ENCODE data around the gene RPL12. TPM values are rescaled to one million over a fixed set of nuclear protein-coding genes. Genes with fewer than 3 reads are reported as not detected.

RPL12 gene
- total and polyA plus RNA-seq, 2 of the 13 experiments (the other 11 are each of a cell fraction or from before 2014, with no cell fraction given) = 1,551 to 2,590 TPM

GRCh38 chr9:127446713-127447415, 4.3 kb downstream of the RPL12 start:
- BruUV-seq (replicated peaks) = no TSS peak
- intact Hi-C loops (cut with micrococcal nuclease; ENCODE audit: unreplicated experiment) = no loop called here
- CTCF ChIA-PET (ENCODE audit: low intra/inter-chr PET ratio, low total read pairs) = no interaction called here

More at GRCh38 chr9:127446713-127447415, 4.3 kb downstream of the RPL12 start:
- 91% methylated on average over 6 of the region's 7 CpGs for WGBS (ENCODE audit: low lambda C conversion rate)
- Histone ChIP-seq H3K79me2 (ENCODE audit: insufficient read depth, low read length) (peaks cover 32% of the 10 kb centered on the region), H3K27me3 (ENCODE audit: control insufficient read depth in 1 of 2, insufficient read depth in 2 of 2, low read length in 2 of 2) (no peaks in the 10 kb centered on the region; a peak in 1 of 5 replicates), H3K36me3 (replicated peaks in 1 of 2; ENCODE audit: control insufficient read depth in 1 of 2, insufficient read depth in 2 of 2, low read length in 2 of 2) (peaks cover 12 to 71% of the 10 kb centered on the region in 2 experiments), H3K9me3 (ENCODE audit: low read length) (no peaks in the 10 kb centered on the region), H3K27ac (ENCODE audit: extremely low read length, insufficient read depth, low read length) (peak overlapping the region; percentile 26), H3K4me3 (replicated peaks in 1 of 3; ENCODE audit: insufficient read depth in 1 of 3, low read depth in 2 of 3, low read length in 3 of 3) (no peak overlapping the region), H4K20me1 (ENCODE audit: insufficient read depth, low read length) (peaks cover 45% of the 10 kb centered on the region), H3K9ac (ENCODE audit: insufficient read depth, low read depth, low read length) (no peak overlapping the region), H3K4me2 (ENCODE audit: low read depth, low read length) (no peak overlapping the region), H3K4me1 (ENCODE audit: insufficient read depth, low read length) (peaks cover 22% of the 10 kb centered on the region), H2AFZ (ENCODE audit: low read length) (no peak overlapping the region)
- FAIRE-seq (no peak), ATAC-seq (no peak), DNase-seq (ENCODE audit: low spot score) (no peak)
- TF ChIP-seq ZFP90 (CRISPR knock-in tag; IDR thresholded peaks at IDR 0.05; ENCODE audit: borderline replicate concordance) (no peak), TFDP2 (CRISPR knock-in tag; IDR thresholded peaks at IDR 0.05) (0 out of 2 replicates have a peak, but pooled peaks have one; percentile 6), SSRP1 (CRISPR knock-in tag; IDR thresholded peaks at IDR 0.05) (peak; percentile 66; the same call in 1 of the 2 replicates), DR1 (CRISPR knock-in tag; IDR thresholded peaks at IDR 0.05) (no peak), FOXA3 (CRISPR knock-in tag; IDR thresholded peaks at IDR 0.05) (peak; percentile 18; the same call in 1 of the 2 replicates), POLR2A (IDR thresholded peaks at IDR 0.05; ENCODE audit: insufficient read depth in 1 of 2, low read depth in 2 of 2, low read length in 2 of 2) (peak in 1 of 2 experiments; percentile 31; a peak in 2 of 4 replicates), PRDM4 (CRISPR knock-in tag; IDR thresholded peaks at IDR 0.05; ENCODE audit: borderline replicate concordance) (no peak), ZNF574 (CRISPR knock-in tag; IDR thresholded peaks at IDR 0.05) (peak; percentile 24; the same call in 1 of the 2 replicates), RBFOX2 (IDR thresholded peaks at IDR 0.05; ENCODE audit: low read depth, low read length) (0 out of 2 replicates have a peak, but pooled peaks have one; percentile 65), POLR2AphosphoS5 (IDR thresholded peaks at IDR 0.05; ENCODE audit: low read depth, low read length) (peak; percentile 15), CCDC6 (CRISPR knock-in tag; IDR thresholded peaks at IDR 0.05) (no peak), PAWR (CRISPR knock-in tag; IDR thresholded peaks at IDR 0.05; ENCODE audit: borderline replicate concordance) (no peak), ZNF331 (CRISPR knock-in tag; IDR thresholded peaks at IDR 0.05) (no peak), ZNF878 (CRISPR knock-in tag; IDR thresholded peaks at IDR 0.05) (no peak), NFKB2 (CRISPR knock-in tag; IDR thresholded peaks at IDR 0.05; ENCODE audit: borderline replicate concordance) (no peak), POLR2G (IDR thresholded peaks at IDR 0.05; ENCODE audit: low read depth, low read length) (peak; percentile 51), CBX1 (IDR thresholded peaks at IDR 0.05; ENCODE audit: low read depth) (peak; percentile 32), RBM22 (optimal IDR thresholded peaks at IDR 0.05; ENCODE audit: low read length) (peak; percentile 10)
- in situ Hi-C loops (cut with HindIII; ENCODE audit: extremely low pct_ligation_motif_present, low pct_unique_long_range_greater_than_20kb) = no loop called here
- POLR2A ChIA-PET = interaction anchor here (0.9 to 2.3 kb wide), 4 partner anchors 9 to 50 kb away, joined by 3 to 10 read pairs (median 6); partner anchors contain the start of genes SLC2A8 and ZNF79

All from HepG2 (cell line).